Urothelium cell line (cell line): ENCODE results near the gene MIEF1.
A peak's percentile ranks its signal among the peaks of the same experiment; 100 is the strongest.
"Not testable (repeated sequence)": the region's sequence is repeated elsewhere in the genome, so short reads cannot be mapped to it uniquely, and the experiment has no call there.

ENCODE experiments used
- DNase-seq: peaks from one replicate; pipeline ENCODE4 v3.0.0; 2011; ENCODE audit warnings: low spot score, mixed read lengths
- FAIRE-seq: peaks from 2 replicates; lab custom pipeline; 2011; peaks lifted over from hg19 to GRCh38; lab: Jason Lieb, UNC

Gene MIEF1

GRCh38 chr22:39489094-39490068 is 12.7 kb upstream of the MIEF1 start:
- FAIRE-seq (peak; percentile 27), DNase-seq (no peak)

DNA sequence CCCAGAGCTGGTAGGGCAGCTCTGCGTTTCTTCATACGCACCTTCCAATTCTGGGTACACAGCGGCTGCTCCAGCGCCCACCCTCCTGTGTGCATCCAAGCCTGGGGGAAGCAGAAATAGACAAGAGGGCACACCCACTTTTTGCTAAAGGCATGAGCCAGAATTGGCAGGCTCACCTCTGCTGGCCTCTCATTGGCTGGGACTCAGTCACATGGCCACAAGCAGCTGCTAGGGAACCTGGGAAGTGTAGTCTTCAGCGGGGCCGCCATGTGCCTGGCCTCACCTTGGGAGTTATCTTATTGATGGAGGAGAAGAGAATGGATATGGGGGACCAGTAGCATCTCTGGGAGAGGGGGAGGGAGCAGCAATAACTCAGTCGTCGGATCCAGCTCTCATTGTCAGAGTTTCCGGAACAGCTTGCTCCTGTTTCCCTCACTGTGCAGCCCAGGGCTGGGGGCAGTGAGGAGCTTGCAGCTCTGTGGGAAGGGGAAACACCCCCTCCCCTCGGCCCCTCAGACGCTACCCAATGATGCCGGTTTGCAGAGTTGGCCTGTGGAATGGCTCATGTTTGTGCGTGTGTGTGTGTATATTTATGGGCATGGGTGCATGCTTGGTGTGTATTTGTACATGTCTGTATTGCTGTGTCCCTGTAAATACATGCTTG is 11.8 kb upstream of the MIEF1 start:
- FAIRE-seq, result peak; percentile 95
- DNase-seq, result peak; percentile 92

DNA sequence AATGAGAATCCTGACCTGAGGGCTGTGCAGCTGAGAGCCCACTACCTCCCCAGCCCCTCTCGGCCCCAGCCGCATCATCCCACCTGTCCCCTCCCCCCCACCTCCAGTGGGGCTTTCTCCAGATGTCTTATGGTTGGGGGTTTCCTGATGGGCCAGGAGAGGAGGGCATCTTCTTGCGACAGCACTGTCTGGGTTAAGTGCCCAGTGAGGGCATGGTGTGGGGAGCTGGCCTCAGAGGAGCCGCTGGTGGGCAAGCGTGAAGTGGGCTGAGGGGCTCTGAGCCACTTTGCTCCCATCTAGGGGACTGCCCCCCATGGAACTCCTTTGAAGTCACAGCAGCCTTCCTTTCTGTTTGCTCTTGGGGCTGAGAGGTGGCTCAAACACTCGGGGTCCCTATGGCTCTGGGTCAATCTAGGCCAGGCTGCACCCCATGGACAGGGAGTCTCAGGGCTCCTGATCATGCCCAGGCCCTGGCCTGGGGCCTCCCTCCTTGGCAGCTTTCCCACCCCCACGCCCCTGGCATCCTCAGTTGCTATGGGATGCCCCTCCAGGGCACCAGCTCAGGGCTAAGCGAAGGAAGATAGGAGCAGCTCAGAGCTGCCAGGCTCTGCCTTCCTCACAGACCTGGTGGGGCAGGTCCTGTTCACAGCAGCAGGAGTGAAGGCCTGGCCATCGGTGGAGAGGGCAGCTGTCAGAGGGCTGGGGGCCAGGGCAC is 11.0 kb upstream of the MIEF1 start:
- FAIRE-seq (no peak), DNase-seq (no peak)

GRCh38 chr22:39491696-39492095 is 10.4 kb upstream of the MIEF1 start:
- DNase-seq, result no peak
- no peak for FAIRE-seq

GRCh38 chr22:39492186-39492585 is 9.9 kb upstream of the MIEF1 start:
- DNase-seq (no peak), FAIRE-seq (no peak)

DNA sequence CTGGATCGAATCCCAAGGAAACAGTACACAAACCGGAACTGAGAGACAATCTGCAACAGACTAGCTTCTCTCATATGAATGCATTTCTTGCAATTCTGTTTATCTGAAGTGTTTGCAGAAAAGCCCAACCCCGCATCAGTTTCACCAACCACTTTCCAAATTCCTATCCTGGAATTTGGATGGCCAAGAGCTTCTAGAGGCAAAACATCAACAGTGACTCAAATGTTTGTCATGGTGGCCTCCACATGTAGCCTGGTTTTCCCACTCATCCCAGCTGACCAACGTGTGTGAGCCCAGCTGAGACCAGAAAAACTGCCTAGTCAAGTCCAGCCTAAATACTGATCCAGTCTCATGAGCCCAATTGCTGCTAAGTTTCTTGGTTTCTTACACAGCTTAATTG is 8.3 kb upstream of the MIEF1 start:
- DNase-seq (no peak), FAIRE-seq (no peak)

DNA sequence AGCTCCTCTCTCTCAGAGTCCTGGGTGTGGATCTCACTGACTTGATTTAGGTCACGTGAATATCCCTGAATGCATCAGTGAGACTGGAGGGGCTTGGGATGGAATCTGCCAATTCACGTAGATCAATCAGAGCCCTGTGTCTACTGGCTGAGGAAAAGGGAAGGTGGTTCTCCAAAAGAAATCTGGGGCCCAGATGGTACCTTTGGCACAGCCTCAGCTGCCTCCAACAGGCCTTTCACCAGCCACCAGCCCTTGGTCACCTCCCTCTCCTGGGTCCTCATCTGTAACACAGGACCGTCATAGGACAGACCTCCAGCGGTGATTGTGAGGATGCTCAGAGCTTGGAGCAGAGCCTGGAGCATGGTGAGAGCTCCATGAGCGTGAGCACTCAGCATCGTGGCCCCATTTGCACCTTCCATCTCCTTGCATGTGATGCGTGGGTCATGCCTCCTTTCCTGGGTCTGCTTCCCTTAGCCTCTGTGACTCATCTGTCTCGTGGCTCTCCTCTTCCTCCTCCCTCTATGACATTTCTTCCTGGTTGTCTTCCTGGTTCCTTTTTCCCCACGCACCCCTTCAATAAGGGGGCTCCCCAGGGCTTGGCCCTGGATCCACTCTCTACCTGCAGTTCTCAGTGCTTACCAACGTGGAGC is 7.5 kb upstream of the MIEF1 start:
- FAIRE-seq, result no peak
- no peak for DNase-seq

GRCh38 chr22:39496131-39496838 is 5.8 kb upstream of the MIEF1 start:
- FAIRE-seq, result no peak
- DNase-seq, result peak; percentile 68

- no peak for DNase-seq
- no peak for FAIRE-seq
These were observed 4.7 kb upstream of the MIEF1 start for GRCh38 chr22:39497429-39497828.

GRCh38 chr22:39498368-39498767 is 3.7 kb upstream of the MIEF1 start:
- DNase-seq (no peak), FAIRE-seq (no peak)

- FAIRE-seq (no peak), DNase-seq (no peak)
These were observed 3.3 kb upstream of the MIEF1 start for GRCh38 chr22:39498802-39499201.

GRCh38 chr22:39500101-39500500 is 2.0 kb upstream of the MIEF1 start:
- no peak for DNase-seq
- FAIRE-seq, result no peak

DNA sequence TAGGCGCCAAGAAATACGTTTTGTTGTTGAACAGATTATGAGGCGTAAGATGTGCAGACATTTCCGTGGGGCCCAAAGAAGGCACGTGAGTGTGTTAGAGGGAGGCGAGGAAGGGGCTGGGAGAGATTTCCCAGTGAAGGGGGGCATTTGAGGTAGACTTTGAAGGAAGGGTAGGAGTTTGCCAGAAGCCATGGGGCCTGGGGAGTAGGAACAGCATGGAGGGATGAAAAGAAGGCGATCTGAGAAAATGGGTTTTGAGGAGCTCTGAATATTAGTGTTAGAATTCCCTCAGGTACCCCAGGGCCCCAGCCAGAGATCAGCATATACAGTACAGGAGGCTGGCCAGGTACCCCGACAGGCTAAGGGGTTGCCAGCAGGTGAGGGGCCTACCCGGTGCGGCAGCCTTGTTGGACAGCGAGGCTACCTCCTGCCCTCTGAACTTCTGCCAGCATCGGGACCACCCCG is 414 bp upstream of the MIEF1 start:
- FAIRE-seq (no peak), DNase-seq (no peak)

GRCh38 chr22:39502789-39503409 is 809 bp downstream of the MIEF1 start:
- DNase-seq (no peak), FAIRE-seq (peak; percentile 44)

DNA sequence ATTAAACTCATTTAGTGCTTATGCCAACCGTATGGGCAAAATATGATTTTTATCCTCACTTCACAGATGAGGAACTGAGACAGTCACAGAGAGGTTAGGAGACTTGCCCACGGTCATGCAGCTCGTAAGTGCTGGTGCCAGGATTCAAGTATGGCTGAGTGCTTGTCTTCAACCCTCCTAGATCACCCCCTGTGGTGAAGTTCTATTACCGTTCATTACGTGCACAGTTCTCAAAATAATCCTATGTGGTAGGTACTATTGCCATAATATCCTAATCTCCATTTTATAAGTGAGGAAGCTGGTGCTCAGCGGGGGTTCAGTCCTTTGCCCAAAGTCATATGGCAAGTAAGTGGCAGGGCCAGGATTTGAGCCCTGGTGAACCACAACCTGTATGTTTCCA is 1.5 kb downstream of the MIEF1 start:
- FAIRE-seq, result no peak
- DNase-seq, result no peak

DNA sequence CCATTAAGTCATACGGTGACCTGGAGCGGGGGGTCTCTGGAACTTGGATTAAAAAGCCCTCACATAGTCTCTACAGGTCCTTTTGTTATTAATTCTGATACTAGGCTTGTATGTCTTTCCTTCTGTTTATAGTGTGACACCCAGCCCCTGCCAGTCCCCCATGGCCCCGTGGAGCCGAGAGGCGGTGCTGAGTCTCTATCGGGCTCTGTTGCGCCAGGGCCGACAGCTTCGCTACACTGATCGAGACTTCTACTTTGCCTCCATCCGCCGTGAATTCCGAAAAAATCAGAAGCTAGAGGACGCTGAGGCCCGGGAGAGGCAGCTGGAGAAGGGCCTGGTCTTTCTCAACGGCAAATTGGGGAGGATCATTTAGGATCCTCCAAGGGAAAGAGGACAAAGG is 2.0 kb downstream of the MIEF1 start:
- DNase-seq, result no peak

DNA sequence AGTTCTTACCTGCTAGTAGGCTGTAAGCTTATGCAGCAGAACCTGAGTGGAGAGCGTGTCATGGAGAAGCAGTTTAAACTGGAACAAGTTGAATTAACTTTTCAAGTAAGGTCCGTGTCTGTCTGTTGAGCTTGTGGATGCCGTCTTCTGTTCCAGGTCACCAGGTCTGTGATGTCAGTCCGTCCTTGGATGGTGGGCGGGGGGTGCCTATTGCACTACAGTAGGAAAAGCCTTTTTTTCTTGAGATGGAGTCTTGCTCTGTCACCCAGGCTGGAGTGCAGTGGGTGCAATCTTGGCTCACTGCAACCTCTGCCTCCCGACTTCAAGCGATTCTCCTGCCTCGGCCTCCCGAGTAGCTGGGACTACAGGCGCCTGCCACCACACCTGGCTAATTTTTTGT is 4.9 kb downstream of the MIEF1 start:
- not testable (repeated sequence) for DNase-seq, FAIRE-seq

More for the DNA sequence above, 2.0 kb downstream of the MIEF1 start:
- FAIRE-seq, result no peak

- no peak for DNase-seq
- no peak for FAIRE-seq
These were observed 6.3 kb downstream of the MIEF1 start for GRCh38 chr22:39508393-39508792.

- no peak for DNase-seq
- no peak for FAIRE-seq
These were observed 8.5 kb downstream of the MIEF1 start for GRCh38 chr22:39510529-39511149.
